NCI-H2081 (cell line): Measurements from ENCODE around the gene ZNF827.

ENCODE experiments used
- DNase-seq, 2 experiments: peaks; one replicate each; lab custom pipeline; 2025; lab: John Stamatoyannopoulos, UW

Gene ZNF827

DNA sequence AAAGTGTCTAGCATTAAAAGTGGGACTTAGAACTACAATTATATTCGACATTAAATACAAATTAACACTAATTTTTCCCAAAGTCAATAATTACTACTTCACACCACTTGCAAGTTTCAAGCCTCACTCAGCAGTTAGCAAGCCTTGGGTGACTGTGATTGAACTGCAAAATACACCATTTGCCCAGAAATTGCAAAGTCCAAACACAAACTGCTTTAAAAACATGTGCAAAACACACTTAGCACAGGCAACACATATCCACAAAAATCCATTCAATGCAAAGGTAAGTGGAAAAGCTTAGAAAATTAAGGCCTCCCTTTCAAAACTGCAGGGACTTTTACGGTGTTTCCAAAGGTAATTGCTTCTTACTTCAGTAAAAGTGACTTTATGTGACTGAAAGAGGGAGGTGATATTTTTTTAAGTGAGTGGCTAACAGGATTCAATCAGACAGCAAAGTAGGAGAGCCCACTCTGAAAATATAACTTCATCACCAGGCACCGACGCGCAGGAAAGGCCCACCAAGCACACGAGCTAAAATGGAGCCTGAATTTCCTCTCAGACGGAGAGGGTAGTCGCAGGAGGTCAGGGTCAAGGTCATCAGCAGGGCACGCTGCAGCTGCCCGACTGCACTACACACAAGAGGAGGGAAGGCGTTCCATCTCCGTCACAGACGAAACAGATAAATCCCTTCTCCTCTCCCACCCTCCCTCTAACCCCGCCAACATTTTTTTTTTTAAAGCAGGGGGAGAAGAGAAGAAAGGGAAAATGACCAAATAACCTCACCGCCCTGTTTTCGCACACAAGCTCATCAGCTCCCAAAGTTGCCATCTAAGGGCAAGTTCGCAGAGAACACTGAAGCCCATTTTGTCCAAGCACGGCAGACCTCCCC, 3.1 kb downstream of the ZNF827 start:
- peak; percentile 8 to 23 for DNase-seq

DNA sequence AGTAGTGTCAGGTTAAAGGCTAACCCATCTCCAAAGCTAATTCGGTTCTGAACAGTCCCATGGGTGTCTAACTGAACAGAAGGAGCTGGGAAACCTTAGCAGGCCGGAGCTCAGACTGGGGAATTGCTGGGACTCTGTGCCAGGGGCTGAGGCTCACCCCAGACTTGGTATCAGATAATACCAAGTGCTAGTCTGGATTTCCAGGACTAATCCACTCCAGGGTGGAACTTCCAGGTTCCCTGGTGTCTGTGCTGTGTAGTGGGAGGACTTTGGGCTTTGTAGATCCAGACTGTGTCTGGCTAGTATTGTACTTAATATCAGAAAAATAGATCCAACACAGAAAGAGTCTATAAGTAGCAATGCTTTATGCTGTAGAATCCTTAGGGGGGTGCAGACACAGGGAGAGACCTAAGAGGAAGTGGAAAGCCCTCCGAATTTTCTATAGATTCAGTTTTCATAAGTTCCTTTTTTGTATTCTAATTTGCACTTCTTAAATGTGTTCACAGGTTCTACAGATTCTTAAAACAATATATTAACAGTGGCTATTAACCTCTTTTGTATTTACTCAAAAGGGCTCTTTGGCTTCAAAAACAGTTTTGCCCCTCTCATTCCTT, 4.1 kb downstream of the ZNF827 start:
- no peak for DNase-seq

DNA sequence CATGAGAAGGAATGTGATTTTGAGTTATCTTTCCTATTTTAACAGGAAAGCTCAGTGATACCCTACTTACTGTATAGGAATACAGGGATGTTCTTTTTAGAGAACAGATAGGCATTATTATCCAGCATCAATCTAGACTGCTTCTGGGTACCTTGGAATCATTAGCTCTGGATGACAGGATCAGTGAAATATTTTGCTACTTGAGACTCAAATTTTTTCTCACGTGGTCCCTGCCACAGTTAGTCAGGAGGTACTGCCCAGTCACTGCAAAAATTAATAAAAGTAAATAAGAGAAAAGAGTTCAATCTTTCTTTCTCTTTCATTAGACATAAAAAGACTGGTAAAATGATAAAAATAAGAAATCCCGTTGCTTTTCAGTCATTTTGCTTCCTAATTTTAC, 5.5 kb downstream of the ZNF827 start:
- DNase-seq: no peak

DNA sequence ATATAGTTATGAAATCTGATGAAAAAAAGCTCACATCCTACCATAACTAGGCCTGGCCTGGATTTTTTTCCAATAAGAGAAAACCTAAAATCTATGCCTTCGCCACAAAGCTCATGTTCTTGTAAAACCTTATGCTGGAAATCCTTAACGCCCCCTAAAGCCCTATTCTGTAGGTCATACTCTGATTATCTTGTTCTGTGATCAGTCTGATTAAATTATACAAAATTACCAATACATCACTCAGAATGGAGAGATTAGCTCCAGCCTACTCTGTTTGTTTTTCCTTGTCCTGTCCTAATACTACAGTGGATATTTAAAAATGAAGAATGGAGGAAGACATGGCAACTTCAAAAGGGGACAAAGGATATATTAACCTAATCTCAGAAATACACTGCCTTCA, 7.2 kb downstream of the ZNF827 start:
- no peak for DNase-seq

DNA sequence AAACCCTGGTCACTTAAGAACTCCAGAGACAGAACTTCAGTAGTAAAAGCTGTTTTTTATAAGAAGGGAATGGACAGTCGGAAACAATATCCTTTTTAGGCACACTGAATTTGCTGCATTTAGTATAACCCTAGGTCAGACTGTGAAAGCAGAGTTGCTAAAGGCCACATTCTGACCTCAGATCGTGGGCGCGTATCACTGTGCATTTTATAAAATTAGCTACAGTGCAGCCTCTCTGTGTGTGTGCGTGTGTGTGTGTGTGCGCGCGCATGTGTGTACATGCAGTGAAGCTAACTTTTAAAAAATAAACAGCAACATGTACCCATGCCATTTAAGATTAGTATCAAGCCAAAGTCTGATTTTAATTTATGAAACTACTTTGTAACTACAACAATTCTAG, 8.0 kb downstream of the ZNF827 start:
- DNase-seq: no peak

DNA sequence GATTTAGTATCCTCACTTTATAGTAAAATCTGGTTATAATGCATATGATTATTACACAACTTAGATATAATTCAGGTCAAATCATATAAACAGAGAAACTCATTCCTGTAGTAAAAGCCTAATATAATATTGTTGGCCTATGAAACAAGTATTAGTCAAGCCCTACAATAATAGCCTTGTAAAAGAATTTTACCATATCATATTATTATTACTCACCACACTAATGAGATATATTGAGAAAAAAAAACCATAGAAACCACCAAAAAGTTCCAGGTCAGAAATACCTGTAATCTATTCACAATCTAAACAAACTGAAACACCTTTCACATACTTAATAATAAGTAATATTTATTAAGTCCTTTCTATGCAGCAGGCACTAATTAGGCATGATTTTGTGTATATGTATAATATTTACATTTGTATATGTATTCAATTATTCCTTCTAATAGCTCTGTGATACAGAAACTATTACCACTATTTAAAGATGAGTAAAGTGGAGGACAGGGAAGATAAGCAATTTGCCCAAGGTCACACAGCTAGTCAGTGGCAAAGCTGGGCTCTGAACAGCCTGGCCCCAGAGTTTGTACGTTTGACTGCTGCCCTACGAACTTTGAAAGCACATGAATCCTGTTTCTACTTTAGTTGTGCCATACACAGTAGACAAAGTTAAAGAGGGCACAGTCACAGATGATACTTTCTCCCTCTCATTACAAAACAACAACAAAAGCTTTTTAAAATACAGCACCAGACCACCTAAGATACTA, 9.0 kb downstream of the ZNF827 start:
- DNase-seq: no peak

DNA sequence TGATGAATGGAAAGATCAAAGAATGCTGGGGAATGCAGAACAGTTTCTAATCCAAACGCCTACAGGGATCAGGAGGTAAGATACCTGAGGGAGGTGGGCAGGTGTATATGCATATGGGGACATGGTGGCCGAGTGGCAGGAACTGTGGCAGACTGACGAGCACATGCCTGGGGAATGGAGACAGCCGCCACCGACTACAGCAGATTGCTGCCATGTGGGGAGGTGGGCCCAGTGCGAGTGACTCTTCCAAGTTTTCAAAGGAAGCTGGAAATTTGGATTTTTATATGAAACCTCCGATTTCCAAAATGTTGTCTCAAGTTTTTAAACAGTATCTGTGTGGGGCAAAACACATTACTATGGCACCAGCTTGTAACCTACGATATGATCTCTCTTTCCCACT, 9.9 kb downstream of the ZNF827 start:
- DNase-seq: no peak

DNA sequence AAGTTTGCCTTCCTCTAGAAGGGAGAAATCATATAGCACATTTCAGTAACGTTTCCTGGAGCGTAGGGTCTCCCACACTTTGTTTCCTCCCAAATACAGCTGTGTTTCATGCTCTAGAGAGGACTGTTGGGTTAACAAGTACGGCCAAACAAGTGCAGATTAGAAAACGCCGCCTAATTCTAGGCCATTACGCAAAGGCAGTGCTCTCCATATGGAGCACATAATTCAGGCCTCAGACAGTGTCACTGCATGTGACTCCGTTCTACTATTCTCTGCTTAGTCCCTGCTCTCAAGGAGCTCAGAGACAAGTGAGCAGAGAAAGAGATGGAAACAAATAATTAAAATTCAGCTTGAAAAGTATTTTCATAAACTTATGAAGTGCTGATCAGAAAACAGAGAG, 11.6 kb downstream of the ZNF827 start:
- no peak for DNase-seq

DNA sequence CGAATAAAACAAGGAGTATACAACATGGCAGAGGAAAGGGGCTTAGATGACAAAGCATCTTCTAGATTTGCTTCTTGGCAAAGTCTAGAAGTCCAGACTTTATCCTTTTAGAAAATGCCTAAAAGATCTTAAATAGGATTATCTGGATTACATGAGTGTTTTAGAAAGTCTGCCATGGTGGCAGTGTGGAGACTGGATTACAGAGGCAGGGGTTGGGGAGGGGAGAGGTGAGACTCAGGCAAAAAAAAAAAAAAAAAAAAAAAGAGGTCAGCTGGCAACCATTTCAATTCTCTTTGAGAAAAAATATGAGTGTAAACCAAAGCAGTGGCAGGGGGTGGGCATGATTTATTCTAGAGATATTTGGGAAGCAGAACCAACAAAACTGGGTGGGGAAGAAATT, 17.4 kb downstream of the ZNF827 start:
- DNase-seq: no peak

DNA sequence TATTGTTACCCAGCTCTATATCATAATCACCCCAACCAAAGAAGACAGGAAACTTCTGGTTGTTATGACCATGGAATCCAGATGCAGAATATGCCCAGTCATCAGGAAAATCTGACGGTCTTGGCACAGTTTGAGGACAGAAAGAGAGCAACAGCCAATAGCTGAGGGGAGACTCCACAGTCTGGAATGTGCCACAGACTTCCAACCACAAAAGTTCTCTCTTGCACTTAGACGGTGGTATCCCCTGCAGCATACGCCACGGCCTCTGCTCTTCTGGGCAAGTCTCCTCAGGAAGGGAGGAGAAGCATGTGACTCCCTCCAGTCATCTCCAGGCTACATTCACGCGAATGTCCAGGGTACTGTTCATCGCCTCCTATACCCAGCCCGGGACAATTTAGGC, 18.4 kb downstream of the ZNF827 start:
- DNase-seq: no peak

DNA sequence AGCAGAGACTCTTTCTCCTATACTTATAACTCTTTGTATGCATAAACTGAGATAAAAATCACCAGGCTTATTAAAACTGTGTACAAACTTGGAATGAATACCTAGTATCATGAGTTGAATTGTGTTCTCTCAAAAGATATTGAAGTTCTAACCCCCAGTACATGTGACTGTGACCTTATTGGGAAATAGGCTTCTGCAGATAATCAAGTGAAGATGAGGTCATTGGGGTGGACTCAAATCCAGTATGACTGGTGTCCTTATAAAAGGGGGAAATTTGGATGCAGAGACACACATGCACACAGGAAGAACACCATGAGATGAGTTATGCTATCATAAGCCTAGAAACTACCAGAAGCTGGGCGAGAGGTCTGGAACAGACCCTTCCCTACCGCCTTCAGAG, 26.2 kb downstream of the ZNF827 start:
- no peak for DNase-seq

DNA sequence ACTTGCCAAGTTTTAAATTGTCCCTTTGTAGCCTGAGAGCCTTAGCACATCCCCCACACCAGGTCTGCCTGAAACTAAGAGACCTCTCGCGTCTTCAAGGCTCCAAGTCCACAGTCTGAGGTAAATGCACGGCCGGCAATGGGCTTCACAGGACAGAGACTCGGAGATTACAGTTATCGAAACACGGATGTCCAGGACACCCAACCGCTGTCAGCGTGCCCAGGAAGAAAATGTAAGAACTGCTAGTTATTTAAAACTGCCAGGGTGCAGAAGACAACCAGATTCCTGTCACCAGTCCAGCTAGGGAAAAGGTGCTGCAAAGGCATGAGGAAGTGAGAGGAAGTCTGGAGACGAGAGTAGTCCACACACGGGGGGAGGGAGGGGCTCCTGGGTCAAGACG, 28.9 kb downstream of the ZNF827 start:
- no peak for DNase-seq

DNA sequence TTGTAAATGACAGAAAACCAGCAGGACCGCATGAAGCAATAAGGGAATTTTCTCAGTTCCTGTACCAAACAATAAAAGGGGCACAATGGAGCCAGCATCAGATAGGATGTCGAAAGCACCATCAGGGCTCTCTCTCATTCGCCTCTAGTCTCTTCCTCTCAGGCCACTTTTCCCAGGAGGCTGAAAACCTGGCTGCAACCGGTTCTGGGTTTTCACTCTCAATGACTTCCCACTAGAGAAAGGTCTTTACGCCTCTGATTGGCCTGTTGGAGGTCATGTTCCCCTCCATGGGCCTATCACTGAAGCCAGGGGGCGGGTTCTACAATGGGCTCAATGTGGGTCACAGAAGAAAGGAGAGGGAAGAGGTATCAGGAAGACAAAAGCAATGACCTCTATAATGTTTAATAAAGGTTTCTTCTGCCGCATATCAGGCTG, 29.3 kb downstream of the ZNF827 start:
- DNase-seq: no peak

DNA sequence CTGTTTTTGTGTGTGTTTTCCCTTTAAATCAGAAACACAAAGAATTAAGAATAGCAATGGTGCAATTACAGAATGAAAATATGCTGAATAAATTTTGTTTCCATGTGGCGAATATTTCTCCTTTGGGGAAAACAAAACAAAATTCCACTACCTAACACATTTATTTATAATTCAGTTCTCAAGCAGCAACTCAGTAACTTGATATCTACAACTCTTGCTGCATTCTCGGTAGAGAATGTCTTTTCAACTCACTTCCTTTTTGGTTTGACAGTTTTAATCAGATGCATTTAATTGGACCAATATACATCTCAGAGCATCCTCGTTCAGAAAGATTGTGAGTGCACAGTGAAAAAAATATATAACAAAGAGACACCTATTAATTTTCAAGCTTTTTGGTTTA, 30.8 kb downstream of the ZNF827 start:
- DNase-seq: no peak

DNA sequence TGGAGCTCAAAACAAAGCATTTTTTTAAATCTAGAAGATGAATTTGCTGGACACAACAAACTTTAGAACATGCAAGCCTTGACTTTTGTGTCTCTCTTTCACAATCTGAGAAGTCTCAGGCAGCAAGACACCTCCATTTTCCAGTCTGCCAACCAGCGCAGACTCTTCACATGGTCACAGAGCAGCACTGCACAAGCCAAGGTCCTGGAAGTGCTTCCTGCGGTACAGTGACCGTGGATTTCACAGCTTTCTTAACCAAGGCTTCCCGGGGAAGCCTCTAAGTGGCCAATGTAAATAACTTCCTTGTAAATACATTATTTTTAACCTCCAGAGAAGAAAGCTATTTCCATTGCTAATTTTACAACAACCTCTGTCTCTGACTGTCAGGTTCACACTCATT, 31.2 kb downstream of the ZNF827 start:
- DNase-seq: no peak

DNA sequence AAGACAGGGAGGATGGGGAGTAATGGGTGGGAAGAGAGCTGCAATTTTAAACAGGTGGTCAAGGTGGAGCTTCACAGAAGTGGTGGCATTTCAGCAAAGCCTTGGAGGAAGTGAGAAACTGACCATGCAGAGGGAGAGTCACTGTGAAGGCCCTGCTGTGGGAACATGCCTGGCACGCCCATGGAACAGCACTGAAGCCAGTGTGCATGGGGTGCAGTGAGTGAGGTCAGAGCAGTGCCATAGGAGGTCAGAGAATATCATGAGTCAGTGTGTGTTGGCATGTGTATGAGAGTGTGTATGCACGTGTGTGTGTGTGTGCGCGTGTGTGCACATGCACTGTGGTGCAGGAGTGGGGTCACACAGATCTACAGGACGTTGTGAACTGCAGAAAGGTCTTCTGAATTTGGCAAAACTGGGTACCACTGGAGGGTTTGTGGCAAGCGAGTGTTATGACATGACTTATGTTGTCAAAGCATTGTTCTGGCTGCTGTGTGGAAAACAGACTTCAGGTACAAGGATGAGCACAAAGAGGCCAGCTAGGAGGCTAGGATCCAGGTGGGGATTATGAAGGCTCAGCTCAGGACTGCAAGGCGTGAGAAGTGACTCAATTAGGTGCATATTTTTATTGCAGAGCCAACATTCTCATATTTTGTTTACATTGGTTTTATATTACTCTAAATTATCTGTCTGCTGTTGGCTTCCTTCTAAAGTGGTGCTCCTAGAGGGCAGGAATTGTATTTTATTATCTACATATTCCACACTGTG, 34.0 kb downstream of the ZNF827 start:
- peak in 1 of 2 experiments; percentile 1 for DNase-seq

DNA sequence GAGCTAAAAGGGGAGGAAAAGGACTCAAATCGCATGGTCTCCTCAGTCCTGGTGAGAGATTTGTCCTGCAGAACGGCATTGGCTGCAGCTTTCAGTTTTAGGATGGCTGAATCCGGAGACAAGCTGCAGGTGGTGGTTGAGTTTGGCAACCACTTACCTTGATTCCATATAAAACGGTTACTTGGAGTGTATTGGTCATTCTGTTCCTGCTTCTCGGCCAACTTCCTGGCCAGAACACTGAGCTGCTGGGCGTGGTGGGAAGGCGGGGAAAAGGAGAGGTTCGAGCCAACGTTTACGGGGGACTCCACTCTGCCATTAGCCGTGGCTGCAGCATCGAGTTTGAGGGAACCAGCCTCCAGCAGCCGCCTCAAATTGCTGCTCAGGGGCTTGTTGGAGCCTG, 36.1 kb downstream of the ZNF827 start:
- no peak for DNase-seq

DNA sequence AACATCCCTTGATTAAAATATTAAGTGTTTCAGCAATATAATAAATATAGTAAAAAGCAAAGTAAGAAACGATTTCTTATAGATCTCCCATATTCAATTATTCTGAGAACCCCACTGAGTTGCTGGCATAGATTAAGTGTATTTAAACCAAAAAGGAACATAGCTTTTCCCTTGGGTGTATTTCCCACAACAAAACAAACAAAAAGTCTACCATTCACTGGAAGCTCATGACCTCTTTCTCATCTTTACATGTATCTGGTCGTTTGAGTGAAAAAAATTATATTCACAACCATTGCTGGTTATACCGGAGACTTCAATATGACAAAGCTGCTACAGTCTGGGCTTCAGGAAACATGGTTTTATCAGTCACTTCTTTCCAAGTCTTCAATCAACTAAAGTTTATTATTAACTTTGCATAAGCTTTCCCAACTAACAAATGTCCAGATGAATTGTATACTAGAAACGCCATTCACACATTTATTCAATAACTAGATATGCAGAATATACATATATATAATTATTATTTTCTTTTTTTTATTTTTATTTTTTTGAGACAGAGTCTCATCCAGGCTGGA, 38.6 kb downstream of the ZNF827 start:
- DNase-seq: no peak

DNA sequence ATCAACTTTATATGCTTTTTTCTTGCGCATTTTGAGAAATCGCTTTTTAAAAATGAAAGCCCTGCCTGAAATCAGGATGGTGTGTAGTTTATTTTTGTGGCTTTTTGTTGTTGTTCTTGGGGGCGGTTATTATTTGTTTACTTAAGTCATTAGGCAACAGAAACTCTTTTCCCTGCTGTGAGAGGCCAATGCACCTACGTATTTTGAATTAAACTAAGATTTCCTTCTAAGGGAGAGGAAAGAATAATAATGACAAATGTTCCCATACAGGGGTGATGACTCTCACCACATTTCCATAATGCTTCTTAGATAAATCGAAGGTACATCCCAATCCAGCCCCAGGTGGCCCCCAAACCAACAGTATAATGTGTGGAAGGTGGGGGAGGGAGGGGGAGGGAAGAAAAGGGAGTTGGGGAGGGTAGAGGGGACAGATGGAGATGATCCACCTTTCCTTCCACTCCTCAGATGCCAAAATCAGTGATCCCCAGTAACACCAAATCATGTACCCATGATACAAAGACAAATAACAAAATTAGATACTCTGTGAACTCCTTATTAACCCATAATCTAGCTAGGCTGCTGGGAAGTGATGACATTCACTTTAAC, 39.6 kb downstream of the ZNF827 start:
- DNase-seq: no peak

DNA sequence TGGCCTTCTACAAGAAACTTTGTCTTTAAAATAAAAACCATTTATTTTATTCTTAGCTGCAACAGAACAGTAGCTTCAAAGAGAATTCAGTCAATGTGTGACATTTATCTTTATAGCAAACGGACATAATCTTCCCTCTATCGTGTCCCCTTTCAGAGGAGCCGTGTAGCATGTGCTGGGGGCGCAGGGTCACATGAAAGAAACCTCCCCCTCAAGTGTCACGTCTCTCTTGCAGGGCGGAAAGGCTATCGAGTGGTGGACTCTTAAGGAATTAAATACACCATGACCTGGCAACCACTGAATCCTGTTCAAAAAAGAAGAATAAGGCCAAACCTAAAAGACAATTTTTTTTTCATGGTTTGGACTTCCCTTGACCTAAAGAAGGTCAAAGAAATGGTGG, 40.2 kb downstream of the ZNF827 start:
- DNase-seq: no peak

DNA sequence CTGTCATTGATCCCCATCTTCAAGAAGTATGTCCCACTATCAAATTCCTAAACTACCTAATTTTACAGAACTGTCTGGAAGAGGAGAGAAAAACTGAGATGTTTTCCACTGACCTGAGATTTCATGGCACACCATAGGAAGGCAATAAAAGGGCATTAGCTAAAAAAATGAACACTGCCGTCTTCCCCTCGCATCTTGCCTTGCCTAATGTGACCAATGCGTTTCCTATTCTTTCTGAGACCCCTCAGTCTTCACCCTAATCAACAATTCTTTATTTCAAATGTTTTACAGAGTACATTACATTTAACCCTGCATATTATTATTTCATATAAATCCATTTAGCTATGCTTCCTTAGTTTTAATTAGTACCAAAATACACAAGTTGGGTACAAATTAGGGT, 43.6 kb downstream of the ZNF827 start:
- no peak for DNase-seq
